ENCODE measurements around the gene ARID5B.

Gene ARID5B

DNA sequence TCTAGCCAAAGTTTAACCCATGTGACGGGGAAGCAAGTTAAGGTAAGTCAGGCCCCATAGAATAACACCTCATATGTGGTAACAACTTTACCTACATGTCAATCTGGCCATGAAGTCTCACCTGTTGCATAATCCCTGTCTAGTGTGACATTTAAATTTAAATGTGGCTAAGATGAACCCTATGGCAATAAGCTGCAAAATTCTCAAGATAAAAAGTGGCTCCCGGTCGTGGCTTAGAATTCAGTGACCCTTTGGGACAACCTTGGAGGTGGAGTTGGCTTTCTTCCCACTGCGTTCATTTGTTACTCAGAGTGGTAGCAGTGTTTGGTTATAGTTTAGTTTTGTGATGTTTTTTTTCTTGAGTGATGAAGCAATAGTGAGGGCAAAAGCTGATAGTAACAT, 90.6 kb downstream of the ARID5B start:
- DNase-seq: no peak

DNA sequence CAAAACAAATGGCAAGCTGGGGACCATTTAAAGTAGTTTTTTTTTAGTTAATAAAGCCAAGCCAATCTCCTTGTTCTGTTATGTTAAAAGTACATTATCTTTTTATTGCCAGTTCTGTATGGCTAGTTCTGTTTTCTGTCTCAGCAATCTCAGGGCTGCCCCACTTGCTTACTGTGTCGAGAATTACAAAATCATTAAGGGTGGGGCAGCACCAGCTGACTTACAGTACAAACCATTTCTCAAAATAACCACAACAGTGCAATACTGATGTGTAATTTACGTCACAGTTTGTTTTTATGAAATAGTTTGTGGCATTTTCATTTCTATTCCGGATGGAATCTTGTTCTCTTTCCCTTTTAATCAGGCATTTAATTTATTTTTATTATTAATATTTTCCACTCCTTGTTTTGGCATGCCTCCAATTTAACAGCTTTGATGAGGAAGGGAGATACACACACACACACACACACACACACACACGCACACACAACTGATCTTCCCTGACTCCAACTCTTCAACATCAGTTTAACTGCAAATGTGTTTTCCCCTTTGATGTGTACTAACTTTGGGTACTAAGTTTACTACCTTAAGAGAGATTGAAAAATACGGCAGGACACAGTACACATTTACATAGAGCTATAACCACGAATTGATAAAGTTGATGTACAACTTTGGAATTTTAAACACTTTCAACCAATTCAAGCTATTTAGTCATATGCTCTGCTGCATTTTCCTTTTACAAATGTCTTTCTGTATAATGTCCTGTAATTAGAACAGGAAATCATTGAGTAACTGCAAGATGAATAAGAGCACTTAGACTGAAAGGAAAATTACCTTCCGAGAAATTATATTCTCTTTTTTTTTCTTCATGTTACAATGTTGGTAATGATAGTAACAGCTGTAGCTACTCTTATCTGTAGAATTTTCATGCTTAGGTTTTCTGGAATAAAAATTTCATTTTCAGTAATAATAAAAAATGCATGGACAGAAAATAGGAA, 91.5 kb downstream of the ARID5B start:
- no peak for DNase-seq

DNA sequence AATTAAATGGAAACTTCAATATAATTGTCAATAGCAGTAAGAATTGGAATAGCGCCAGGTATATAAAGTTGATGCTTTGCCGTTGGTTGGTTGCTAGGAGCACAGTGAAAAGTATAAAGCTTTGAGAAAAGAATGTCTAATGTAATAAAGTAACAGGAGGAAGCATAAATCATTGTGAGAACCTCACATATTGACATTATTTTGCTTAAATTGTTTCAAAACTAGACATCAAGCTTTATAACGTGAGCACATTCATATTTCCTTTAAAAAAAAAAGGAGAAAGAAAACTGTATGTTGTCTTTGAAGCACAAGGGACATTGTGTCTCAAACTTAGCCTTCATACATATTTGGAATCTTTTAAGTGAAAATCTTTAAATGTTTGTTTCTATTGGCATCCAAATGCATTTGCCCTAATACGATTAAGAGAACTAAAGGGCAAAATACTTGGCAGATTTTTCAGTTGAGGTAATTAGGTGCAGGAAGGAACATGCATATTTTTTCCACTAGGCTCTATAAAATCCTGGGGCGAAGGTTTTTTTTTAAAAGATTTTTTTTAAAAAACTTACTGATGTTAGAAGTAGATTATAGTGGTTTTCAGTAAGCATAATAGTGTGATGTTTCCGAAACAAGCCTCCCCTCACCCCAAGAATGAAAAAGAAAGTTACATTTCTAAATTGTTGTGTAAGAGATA, 92.4 kb downstream of the ARID5B start:
- peak; percentile 57 for DNase-seq

DNA sequence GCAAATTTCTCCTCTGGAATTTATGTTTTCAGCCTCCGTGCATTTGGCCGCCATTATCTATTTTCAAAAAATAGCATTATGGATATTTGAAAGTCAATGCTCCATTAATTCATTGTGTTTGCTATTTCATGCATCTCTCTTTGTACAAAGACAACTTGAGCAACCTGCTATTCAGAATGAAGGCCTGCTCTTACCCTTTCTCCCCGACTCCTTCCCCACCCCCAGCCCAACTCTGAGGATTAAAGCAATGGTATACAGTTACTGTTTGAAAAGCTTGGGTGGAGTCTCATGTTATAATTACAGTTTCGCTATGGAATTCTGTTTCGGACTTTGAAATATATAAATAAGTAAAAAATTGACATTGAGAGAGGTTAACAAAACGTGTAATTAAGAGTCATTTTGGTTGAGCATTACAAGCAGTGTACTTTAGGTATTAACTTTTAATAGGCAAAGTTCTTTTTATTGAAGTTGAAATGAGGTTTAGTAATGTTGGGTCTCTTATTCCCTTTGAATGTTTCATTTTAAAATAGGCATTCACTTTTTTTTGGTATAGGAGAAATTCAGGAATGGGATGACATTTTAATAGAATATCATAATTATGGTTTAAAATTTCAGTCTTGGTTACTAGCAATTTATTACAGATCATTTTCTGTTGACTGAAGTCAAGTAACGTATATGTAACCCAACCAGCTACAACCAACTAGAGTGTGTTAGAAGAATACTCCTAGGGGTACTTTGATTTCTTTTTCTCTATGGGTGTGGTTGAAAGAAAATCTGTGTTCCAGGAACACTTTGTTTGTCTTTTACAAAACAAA, 93.1 kb downstream of the ARID5B start:
- DNase-seq: no peak

DNA sequence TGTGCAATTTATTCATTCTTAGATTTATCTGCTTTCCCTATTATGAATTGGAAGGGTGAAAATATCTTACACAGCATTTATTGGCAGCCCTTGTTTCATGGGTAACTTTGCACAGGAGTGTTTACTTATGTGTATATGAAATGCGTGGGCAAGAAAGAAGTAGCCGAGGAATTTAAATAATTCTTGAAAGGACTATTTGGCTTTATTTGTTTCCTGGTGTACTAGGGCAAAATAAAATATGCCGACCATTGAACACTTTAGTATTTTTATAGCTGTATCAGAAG, 93.7 kb downstream of the ARID5B start:
- no peak for DNase-seq

DNA sequence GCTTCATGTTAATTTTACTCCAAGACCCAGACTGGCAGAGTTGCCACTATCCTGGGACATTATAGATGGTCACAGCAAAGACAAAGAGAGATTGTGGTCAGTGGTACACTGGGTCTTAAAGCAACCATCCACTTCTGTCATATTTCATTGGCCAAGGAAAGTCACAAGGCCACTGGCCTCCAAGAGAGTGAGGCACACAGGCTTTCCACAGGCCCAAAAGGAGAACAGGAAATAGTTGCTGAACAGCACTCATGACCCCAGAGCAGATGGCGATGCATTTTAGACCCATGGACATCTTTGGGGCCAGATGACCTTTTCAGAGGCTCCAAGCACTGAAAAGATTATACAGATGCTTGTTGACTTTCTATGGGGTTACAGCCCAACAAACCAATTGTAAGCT, 97.4 kb downstream of the ARID5B start:
- DNase-seq: no peak

DNA sequence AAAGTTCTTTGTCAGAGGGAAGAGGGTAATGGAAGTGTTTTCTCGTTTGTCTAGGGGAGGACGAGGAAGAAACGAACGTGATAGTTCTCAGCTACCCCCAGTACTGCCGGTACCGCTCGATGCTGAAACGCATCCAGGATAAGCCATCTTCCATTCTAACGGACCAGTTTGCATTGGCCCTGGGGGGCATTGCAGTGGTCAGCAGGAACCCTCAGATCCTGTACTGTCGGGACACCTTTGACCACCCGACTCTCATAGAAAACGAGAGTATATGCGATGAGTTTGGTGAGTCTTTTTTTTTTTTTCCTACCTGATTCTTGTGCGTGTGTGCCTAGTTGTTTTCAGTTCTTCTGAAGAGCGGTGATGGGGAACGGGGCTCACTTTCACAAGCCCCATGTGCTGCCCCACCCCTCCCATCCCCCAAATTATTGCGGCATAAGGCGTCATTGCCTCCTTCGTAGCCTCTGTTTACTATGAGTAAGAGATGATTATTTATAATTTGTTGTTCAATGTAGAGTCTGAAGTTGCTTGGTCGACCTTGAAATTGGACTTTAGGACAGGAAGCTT, 98.6 kb downstream of the ARID5B start:
- no peak for DNase-seq

DNA sequence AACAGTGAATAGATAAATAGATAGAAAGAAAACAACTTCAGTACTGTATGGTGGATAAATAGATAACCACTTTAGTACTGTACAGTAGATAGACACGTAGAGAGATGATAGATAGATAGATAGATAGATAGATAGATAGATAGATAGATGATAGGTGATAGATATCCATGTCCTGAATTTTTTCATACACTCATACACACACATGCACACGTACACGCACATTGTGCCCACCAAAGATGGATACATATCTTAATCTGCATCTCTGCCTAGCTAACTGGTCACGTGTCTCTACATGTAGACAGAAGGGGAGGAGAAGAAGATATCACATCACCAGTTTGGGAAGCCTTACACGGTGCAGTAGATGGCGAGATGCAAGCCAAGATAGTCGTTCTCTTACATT, 99.2 kb downstream of the ARID5B start:
- no peak for DNase-seq

DNA sequence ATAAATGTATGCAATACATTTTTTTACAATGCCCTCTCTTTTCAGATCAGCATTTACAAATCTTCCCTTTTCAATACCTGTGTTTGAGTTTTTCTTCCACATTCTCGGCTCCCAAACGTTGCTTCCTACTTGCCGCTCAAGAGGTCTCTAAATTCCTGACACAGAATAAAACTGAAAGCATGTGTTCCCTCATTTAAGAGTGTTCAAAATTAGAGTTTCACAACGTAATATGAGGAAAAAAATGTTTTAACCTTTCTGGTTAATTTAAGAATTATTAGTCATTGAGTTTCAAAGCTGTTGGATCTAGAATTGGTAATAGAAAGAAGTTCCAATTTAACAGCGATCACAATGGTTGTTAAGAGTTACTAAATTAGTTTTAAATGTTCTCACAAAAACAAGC, 100.4 kb downstream of the ARID5B start:
- DNase-seq: no peak

DNA sequence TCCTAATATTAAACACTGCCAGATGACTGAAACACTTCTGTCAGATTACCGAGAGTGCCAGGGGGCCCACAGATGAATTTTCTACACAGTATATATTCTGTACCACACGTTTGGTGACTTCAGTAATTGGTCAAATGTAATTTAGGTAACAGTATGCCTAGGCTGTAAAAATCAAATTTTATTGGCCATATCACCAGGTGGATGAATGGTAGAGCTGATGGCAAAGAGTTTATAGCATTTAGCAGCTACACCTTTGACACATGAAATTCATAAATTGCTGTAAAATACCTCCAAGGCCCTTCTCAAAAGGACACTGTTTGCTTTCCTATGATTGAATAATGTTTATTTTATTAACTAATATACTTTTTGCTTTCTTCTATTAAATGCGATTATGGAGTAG, 101.3 kb downstream of the ARID5B start:
- DNase-seq: no peak

DNA sequence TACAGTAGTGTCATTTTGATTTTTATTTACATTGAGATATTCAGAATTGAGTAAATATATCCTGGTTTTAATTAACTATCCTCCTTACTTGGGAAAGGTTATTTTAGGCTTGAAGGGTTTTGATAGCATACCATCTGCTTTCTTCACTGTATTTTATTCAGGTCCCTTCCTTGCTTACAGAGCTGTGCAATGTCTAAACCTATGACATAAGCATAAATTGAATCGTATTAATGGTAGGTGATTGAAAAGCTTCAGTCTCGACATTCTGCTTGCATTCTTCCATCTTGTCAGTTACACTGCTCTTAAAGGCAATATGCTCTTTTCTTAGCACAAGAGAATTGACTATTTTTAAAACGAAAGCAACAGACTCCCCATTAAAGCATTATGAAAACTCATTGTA, 102.5 kb downstream of the ARID5B start:
- no peak for DNase-seq

DNA sequence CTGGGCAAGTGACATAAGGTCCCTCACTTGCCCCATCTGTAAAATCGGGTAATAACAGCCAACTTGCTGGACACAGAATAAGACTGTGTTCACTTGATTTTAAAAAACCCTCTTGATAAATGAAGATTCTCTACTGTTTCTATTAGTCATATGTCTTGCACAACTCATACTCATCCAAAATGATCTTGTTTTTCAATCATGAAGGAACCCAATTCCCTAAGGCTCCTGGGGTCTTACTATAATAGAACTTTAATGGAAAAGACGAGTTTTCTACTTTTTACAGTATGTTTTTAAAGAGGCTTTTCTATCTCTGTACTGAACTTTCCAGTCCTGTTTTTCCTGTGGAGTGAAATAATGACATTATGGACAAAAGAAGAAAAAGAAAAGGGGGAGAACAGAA, 103.8 kb downstream of the ARID5B start:
- no peak for DNase-seq

DNA sequence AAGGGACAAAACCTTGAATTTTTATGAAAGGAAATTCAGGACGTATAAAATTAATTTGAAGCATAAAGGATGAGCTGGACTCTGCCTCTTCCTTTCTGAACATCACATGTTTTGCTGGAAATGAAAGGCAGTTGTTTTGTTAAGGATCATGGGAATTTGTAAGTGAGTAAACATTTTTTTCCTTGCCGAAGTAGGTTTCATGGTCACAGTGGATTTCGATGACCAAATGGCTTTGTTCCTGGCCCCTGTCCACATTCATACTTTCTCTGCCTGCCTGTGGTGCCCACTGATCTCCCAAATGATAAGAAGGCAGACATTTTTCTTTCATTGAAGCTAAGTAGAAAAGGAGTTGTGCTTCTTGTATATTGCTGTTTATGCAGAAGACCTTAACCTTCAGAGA, 104.2 kb downstream of the ARID5B start:
- DNase-seq: no peak

DNA sequence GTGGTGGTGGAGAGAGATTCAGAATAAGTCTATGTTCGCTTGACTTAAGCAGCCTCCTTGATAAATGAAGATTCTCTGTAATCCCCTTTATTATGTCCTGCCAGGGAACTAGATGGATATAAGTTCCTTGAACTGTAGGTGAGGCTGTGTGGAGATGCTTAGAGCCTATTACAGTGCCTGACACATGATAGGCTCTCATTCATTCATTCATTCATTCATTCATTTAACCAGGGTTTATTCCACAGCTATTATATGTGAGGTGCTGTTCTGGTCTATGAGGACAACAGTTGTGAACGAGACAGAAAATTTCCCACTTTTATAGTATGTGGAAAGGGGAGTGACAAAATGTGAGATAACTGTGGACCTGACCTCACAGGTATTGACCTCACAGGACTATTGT, 105.6 kb downstream of the ARID5B start:
- no peak for DNase-seq

DNA sequence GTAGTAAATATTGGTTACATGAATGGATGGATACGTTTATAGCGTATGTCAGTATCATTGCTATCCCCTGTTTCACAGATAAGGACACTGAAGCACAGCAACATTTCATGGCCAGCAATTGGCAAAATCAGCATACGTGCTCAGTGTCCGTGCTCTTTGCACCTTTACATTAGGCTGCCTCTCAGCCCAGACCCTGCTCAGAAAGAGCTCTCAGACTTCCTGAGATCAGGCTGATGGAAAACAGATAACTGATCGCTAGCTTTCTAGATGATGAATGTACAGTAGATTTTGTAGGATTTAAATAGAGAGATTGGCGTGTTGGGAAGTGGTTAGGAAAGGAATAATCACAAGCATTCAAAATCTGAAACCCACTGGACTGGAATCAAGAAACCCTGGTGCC, 106.7 kb downstream of the ARID5B start:
- DNase-seq: no peak

DNA sequence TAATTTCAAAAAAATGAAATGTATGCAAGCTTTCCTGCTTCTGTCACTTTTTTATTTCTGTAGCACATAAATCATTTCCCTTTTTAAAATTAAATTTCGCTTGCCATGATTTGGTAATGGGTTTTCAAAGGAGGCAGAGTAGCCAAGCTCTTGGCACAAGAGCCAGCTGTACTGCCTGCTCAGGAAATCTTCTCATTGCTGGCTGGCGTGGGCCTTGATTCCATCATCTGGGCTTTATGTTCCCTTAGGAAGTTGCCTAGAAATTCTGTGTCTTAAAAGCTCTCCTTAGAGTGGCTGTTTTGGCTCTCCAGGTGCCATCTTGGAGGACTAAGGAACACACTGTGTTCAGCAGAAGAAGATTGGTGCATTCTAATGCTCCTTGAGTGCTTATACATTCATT, 107.4 kb downstream of the ARID5B start:
- no peak for DNase-seq

DNA sequence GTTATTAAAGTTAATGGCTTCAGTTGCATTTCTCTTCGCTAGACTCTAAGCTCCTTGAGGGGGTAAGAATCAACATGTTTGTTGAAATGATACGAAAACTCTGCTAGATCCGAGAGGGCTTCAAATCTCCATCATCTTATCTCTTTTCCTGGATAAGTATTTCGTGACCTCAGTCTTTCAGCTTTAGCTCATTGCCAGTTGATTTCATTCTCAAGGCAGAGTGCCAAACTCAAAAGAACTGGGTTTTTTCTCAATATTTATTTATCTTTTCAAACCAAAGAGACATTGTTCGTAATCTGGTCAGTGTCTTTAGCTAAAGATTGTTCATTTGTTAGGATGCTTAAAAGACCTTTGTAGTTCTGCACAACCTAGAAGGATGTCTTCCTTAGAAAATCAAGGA, 108.9 kb downstream of the ARID5B start:
- no peak for DNase-seq

DNA sequence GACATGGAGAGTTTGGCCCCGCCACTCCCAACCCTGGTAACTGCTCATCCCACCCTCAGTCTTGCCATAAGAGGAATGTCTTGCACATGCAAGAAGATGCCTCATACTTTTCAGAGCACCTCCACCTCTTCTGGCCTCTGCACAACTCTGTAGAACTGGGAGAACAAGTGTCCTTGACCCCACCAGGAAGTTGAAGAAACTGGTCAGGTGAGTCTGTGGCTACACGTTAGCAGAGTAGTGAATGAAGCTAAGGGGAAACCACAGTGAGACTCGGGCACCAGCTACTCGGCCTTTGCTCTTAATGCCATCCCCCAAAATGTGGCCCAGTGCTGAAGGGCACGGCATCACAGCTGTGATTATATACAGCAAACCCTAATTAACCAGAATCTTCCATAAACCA, 110.1 kb downstream of the ARID5B start:
- no peak for DNase-seq

DNA sequence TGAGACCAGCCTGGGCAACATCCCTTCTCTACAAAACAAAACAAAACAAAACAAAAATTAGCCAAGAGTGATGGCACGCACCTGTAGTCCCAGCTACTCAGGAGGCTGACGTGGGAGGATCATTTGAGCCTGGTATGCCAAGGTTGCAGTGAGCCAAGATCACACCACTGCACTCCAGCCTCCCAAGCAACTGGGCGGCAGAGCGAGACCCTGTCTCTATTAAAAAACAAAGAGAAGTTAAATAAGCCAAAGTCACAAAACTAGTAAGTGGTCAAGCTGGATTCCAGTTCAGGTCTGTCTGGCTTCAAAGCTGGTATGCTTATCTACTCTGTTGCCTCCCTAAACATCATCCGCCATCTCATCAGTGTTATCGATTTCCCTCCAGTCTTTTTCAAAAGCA, 110.8 kb downstream of the ARID5B start:
- no peak for DNase-seq

DNA sequence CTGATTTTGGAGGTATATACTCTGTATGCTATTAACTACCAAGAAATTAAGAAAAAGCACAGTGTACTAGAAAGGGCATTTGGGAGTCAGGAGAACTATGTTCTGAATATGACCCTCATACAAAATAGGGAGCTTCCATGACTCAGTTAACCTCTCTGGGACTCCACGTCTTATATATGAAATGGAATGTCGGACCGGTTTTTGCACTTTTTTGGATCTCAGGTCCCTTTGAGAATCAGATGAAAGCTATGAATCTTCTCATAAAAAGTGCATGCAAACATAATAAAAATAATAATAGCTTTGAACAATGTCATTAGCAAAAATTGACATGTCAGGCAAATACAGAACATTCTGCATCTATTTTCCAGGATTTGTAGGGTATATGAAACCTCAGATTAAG, 113.0 kb downstream of the ARID5B start:
- DNase-seq: no peak

DNA sequence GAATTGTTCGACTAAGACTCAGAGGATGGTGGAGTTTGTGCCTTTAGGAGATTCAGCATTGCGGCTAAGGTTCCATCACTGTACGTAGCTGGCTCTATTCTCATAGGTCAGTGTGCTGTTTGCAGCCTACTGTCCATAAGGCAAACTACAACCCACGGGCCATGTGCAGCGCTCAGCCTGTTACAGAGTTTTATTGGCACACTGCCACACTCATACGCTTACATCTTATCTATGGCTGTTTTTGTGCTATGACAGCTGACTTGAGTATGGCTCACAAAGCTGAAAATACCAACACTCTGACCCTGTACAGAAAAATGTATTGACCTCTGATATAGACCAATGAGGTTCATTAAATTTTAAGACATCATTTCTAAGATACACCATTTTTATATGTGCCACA, 114.5 kb downstream of the ARID5B start:
- DNase-seq: no peak

DNA sequence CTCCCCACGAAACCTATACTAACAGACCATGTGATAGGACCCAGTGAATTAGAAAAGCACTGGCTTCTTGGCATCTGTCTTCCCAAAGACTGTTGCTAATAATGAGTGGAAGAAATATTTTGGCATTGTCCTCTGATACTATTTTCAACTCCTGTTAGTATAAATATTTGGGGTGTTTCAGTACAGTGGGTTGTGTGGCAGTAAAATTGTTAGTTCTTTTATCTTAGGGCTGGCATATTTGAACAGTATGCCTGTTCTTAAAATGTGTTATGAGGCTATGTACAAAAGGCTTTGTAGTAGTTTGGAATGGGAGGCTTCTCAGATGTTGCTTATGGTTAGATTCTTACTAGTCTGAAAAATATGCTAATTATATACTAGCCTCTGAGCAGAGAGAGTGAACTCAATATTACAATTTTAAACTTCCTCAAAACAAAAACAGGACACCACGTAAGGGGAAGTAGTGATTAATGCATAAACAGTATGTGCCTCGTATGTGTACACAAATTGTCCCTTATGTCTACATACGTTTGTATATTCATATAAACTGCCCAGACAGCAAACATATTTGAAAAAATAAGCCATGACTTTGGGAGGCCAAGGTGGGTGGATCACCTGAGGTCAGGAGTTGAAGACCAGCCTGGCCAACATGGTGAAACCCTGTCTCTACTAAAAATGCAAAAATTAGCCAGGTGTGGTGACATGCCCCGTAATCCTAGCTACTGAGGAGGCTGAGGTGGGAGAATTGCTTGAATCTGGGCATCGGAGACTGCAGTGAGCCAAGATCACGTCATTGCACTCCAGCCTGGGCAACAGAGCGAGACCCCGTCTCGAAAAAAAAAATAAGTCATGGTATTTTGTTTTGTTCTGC, 115.4 kb downstream of the ARID5B start:
- no peak for DNase-seq

Data from COR-L47 (cell line).